Osteoblast (primary cell): ENCODE results near the gene NOLC1. TPM values are rescaled to one million over a fixed set of nuclear protein-coding genes. Genes with fewer than 3 reads are reported as not detected.

Experiments used
- DNase-seq: peaks from one replicate; pipeline ENCODE4 v3.0.0; 2011; ENCODE audit warnings: low spot score, mixed read lengths; ENCODE audit not compliant: insufficient read length; ENCODE audit errors: missing footprints
- H2AFZ ChIP-seq: 2 replicates; pipeline ENCODE4 v1.6.0; 2011; ENCODE audit warnings: mild to moderate bottlenecking, low read length
- H3K27ac ChIP-seq: 2 replicates; pipeline ENCODE4 v1.5.1; 2011; ENCODE audit warnings: mild to moderate bottlenecking, low read depth, low read length, moderate library complexity
- H3K27me3 ChIP-seq: 2 replicates; pipeline ENCODE4 v1.6.0; 2012; ENCODE audit warnings: mild to moderate bottlenecking, control low read depth, inconsistent platforms, low read length, moderate library complexity; ENCODE audit not compliant: insufficient read depth
- H3K36me3 ChIP-seq: 2 replicates; pipeline ENCODE4 v1.5.1; 2011; ENCODE audit warnings: mild to moderate bottlenecking, low read length, control low read depth, moderate library complexity; ENCODE audit not compliant: insufficient read depth
- H3K4me1 ChIP-seq: 2 replicates; pipeline ENCODE4 v1.5.1; 2011; ENCODE audit warnings: mild to moderate bottlenecking, low read length, control low read depth, moderate library complexity; ENCODE audit not compliant: insufficient read depth
- H3K4me2 ChIP-seq: 2 replicates; pipeline ENCODE4 v1.6.0; 2011; ENCODE audit warnings: mild to moderate bottlenecking, low read length; ENCODE audit not compliant: insufficient read depth
- H3K4me3 ChIP-seq: fragments of 200-600 bp; sonication (generic); 3 replicates; pipeline ENCODE4 v1.5.1; 2012; ENCODE audit warnings: mild to moderate bottlenecking, low read length, inconsistent platforms; ENCODE audit not compliant: insufficient read depth
- H3K79me2 ChIP-seq: 2 replicates; pipeline ENCODE4 v1.6.0; 2012; ENCODE audit warnings: mild to moderate bottlenecking, low read length, control low read depth, inconsistent platforms; ENCODE audit not compliant: insufficient read depth
- H3K9me3 ChIP-seq: 2 replicates; pipeline ENCODE4 v1.5.1; 2011; ENCODE audit warnings: low read depth, low read length, control low read depth
- H4K20me1 ChIP-seq: 2 replicates; pipeline ENCODE4 v1.6.0; 2012; ENCODE audit warnings: mild to moderate bottlenecking, low read length, control low read depth; ENCODE audit not compliant: insufficient read depth
- CTCF ChIP-seq: IDR thresholded peaks from 2 replicates; pipeline ENCODE4 v1.5.1; 2011; ENCODE audit warnings: mild to moderate bottlenecking, low read depth, low read length, moderate library complexity; ENCODE audit errors: extremely low read depth
- total RNA-seq: library from RNA; depleted of rRNA; stranded (reverse); fragments of >200 nt; gene quantifications from 2 replicates; pipeline ENCODE4 v1.2.3, GENCODE V29; 2012

The NOLC1 gene
- total RNA-seq, 1 donor = 18.1 TPM

GRCh38 chr10:102121739-102122372 is 30.3 kb upstream of the NOLC1 start:
- no peaks in the 10 kb centered on the region for H3K9me3 ChIP-seq
- H2AFZ ChIP-seq = no peak overlapping the region
- H3K27me3 ChIP-seq = no peaks in the 10 kb centered on the region
- H3K4me2 ChIP-seq = peak overlapping the region; percentile 96
- H3K79me2 ChIP-seq = peaks cover 26% of the 10 kb centered on the region
- peak; percentile 91 for DNase-seq
- no peak overlapping the region for H3K27ac ChIP-seq
- no peak overlapping the region for H3K4me3 ChIP-seq
- peak; percentile 12 for TF ChIP-seq CTCF
- peaks cover 2% of the 10 kb centered on the region for H4K20me1 ChIP-seq
- H3K4me1 ChIP-seq = peaks cover 40% of the 10 kb centered on the region
- no peaks in the 10 kb centered on the region for H3K36me3 ChIP-seq

- no peak overlapping the region for H3K27ac ChIP-seq
- no peaks in the 10 kb centered on the region for H3K27me3 ChIP-seq
- DNase-seq = peak; percentile 85
- no peak overlapping the region for H3K4me2 ChIP-seq
- H3K79me2 ChIP-seq = peaks cover 21% of the 10 kb centered on the region
- H3K36me3 ChIP-seq = no peaks in the 10 kb centered on the region
- TF ChIP-seq CTCF = no peak
- peaks cover 34% of the 10 kb centered on the region for H3K4me1 ChIP-seq
- no peaks in the 10 kb centered on the region for H4K20me1 ChIP-seq
- no peaks in the 10 kb centered on the region for H3K9me3 ChIP-seq
- H3K4me3 ChIP-seq = no peak overlapping the region
- H2AFZ ChIP-seq = no peak overlapping the region
Measured at GRCh38 chr10:102122450-102122849, 29.7 kb upstream of the NOLC1 start.

- no peaks in the 10 kb centered on the region for H3K9me3 ChIP-seq
- TF ChIP-seq CTCF = no peak
- no peaks in the 10 kb centered on the region for H3K36me3 ChIP-seq
- H2AFZ ChIP-seq = no peak overlapping the region
- no peaks in the 10 kb centered on the region for H4K20me1 ChIP-seq
- H3K27me3 ChIP-seq = no peaks in the 10 kb centered on the region
- peaks cover 29% of the 10 kb centered on the region for H3K4me1 ChIP-seq
- H3K4me2 ChIP-seq = no peak overlapping the region
- H3K27ac ChIP-seq = no peak overlapping the region
- H3K79me2 ChIP-seq = peaks cover 14% of the 10 kb centered on the region
- DNase-seq = peak; percentile 63
- H3K4me3 ChIP-seq = no peak overlapping the region
Measured at GRCh38 chr10:102123223-102123622, 29.0 kb upstream of the NOLC1 start.

- Histone ChIP-seq H4K20me1 (peaks cover 28% of the 10 kb centered on the region), H3K27me3 (no peaks in the 10 kb centered on the region), H3K4me1 (peaks cover 26% of the 10 kb centered on the region), H2AFZ (no peak overlapping the region), H3K4me3 (no peak overlapping the region), H3K27ac (no peak overlapping the region), H3K36me3 (peaks cover 5% of the 10 kb centered on the region), H3K9me3 (no peaks in the 10 kb centered on the region), H3K79me2 (peaks cover 37% of the 10 kb centered on the region), H3K4me2 (peak overlapping the region; percentile 90)
- TF ChIP-seq CTCF = no peak
- DNase-seq = no peak
Measured at GRCh38 chr10:102131286-102132170, 20.7 kb upstream of the NOLC1 start.
